Stimulated activated CD8-positive, alpha-beta memory T cell treated with anti-CD3 and anti-CD28 coated beads, Interleukin-7, amount 100 ng/mL, for 1 hour (primary cell): ENCODE measurements around the gene NPAS2.

Experiments
- DNase-seq, 2 donors: peaks; one replicate each; pipeline ENCODE4 v3.0.0-alpha.2; 2020; ENCODE audit warnings: low read depth in 2 of 2

NPAS2 gene

DNA sequence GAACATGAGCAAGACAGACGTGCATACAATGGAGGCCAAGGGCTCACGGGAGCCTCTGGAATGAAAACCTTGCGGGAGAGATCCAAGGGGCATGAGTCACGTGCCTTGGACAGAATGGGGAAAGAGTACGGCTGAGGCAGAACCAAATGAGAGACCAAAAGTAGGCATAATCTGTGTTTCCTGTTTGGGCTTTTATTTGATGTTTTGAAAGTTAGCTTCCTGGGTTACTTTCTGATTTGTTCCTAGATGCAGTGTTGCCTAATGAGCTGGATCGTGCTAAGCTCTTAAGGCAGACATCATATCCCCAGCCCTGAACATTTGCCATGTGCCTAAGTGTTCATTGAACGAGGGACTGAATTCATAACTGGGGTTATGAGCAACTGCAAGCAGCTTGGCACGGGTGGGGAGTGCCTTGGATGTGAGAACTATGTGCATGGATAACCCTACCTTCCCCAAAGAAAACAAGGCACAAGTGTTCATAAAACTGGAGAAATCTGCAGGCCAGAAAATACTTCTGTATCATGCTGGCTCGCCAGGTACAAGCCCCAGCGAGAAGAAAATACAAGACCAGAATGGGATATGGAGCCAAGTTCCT, 121.8 kb downstream of the NPAS2 start:
- DNase-seq: no peak

DNA sequence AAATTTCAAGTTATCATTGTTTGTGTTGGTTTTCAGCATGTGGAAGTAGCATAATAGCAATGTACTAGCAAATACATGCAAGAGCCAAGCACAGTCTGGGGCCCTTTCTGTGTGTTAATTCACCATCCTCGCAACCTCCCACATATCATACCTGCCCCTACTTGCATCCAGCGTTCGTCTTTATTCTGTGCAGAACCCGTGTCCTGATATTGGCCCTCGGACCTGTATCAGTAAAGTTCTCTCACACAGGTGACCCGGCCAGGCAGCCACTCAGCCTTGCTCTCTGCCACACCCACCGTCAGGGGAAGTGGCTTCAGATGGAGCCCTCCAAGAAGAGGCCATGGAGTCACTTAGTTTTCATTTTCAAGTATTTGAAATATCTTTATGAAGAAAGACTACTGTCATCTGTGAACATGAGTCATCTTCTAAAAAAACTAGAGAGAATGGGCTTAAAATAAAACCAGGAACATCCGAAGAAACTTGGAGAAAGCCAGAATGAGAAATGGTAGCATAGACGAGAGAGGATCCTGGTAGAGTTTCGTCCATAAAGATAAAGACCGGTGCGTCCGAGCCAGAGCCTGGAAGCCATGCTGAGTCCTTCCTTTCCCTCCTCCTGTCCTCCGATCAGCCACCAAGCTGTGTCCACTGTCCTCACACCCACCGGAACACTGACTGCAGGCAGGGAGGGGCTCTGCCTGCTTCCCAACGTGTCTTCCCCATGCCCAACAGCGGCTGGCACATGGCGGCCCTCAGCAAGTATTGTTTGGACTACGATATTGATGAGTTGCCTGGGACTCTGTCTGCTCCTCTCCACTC, 124.9 kb downstream of the NPAS2 start:
- DNase-seq: no peak

DNA sequence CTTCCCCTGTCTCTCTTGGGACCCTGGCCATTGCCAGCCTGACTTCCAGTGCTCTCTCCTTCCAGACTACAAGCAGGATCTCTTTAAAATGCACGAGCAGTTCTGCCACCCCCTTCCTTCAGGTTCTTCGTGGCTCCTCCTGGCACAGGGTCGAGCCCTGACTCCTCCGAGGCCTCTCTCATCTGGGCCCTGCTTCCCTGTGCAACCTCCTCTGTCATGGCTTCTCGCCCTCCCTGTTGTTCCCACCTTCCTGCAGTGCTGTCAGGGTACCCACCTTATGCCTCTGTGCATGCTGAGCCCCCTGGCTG, 125.4 kb downstream of the NPAS2 start:
- DNase-seq: no peak

DNA sequence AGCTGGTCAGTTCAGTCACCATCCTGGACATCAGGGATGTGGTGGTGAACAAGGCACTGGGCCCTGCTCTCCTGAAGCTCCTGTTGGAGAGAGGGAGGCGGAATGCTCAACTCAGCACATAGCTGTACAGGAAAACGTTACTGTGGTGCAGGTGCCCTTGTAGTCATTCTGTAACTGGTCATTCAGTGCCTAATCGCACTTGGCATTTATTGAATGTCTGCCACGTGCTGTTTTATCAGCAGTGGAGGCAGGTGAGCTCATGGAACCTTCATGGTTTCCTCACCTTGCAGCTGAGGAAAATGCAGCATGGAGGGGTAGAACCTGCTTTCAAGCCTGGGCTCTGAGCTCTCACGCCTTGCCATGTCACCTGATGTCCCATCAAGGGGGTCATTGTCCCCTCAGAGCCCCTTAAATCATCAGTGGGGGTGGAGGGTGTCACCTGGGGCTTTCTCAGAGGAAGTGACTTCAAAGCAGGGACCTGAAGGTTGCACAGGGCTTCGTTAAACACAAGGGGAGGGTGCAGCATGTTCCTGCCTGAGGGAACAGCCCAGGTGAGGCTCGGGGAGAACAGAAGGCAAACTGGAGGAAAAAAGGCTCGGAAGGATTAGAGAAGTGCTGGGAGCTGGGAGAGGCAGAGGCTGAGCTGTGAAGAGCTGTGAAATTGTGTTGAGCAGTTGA, 126.1 kb downstream of the NPAS2 start:
- no peak for DNase-seq

DNA sequence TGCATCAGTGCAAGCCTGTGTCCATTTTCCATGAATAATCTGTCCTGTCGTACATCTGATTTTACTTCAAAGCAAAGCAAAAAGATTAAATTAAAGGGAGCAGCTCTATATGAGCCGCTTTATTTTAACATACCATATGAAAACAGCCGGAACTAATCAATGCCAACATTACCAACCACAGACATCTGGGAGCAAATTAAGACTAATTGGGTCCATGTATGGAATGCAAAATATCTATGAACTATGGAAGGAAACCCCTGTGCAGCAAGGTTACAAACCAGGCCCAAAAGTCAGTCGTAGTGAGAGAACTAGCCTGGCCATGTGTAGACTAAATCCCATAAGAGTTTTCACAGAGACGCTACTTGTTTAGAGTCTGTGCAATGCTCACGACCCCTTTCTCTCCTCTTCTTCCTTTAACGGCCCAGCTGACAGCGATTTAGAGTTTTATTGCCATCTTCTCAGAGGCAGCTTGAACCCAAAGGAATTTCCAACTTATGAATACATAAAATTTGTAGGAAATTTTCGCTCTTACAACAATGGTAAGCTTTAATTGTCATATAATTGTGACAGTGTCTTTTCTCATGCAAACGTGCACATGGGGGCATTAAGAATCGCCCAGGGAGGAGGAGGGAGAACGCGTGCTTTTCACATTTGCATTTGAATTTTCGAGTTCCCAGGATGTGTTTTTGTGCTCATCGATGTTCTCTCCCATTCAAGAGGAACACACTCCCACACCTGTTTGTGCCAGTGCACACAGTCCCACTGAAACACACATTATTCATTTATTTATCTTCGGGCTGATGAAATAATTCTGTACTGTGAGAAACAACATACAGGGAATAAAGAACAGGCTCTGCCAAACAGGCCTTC, 129.2 kb downstream of the NPAS2 start:
- no peak for DNase-seq

DNA sequence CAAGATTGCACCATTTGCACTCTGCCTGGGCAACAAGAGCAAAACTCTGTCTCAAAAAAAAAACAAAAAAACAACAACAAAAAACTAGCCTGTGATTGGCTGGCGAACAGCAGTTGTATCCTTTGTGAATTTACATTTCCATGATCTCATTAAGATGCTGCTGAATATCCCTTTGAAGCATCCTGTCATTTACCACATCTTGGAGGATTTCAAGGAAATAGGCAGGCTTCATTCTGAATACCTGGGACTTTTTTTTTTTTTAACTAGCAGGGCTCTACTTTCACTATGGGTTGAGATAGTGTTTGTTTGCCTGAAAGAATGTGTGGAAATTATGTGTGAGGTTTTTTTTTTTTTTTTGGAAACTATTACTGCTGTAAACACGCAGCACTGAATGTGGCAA, 132.6 kb downstream of the NPAS2 start:
- no peak for DNase-seq

DNA sequence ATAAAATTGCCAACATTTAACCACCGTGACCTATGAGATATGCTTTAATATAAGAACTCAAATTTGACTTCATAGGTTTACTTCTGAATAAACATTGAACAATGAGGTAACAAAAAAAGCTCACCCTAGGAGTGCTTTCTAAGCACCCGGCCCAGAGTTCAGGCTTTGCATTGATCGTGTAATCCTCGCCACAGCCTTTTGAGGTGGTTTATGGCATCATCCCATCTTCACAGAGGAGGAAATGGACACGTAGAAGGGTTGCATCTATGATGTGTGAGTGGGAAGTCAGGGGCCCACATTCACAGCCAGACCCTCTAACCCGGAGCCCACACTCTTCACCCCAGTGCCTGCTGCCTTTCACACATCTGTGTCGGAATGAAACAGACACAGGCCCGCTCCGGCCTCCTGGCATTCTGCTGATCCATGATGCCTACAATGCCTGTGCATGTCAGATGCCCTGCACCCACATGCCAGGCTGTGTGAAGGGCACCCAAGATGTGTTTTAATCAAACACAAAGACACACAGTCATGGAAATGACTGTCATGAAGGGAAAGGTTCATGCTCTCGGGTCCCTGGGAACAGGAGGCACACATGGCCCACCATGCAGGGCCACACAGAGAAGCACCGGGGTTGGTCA, 133.6 kb downstream of the NPAS2 start:
- DNase-seq: no peak

DNA sequence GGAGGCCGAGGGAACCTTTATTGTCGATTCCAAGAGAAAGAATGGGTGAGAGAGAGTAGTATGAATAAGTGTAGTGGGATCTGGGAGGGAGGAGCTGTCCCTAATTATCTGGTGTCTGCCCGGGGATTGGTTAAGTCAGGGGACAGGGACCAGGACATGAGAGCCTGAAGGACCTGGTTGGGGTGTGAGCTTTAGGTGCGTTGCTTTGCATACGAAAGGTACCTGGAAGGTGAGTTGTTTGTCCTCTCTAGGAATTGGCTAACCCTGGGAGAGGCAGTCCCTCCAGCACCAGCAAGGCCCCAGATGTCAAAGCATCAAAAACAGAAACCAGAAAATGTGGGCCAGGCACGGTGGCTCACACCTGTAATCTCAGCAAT, 134.1 kb downstream of the NPAS2 start:
- DNase-seq: no peak

DNA sequence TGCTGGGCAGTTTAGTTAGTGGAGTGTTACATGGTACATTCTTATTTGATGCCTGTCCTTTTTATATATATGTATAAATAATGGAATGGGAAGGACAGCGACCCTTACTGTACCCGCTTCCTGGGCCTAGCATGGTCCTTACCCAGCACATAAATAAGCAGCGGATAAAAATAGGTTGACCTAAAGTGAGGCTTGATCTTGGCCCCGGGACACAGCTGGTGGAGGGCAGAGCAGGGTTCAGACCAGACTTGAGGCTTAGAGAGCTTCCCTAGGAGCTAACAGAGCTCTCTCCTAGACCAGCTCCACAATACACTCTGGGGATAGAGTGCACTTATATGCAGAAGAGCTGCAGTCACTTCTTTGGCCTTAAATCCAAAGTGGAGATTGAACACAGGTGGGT, 135.3 kb downstream of the NPAS2 start:
- DNase-seq: no peak

DNA sequence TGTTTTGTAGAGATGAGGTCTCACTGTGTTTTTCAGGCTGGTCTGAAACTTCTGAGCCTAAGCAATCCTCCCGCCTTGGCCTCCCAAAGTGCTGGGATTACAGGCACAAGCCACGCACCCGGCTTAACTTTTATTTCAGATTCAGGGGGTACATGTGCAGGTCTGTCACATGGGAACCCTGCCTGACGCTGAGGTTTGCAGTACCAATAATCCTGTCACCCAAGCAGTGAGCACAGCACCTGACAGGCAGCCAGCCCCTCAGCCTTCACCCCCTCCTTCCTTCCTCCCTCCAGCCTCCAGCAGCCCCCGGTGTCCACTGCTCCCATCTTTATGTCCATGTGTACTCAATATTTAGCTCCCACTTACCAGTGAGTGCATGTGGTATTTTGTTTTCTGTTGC, 136.1 kb downstream of the NPAS2 start:
- no peak for DNase-seq

DNA sequence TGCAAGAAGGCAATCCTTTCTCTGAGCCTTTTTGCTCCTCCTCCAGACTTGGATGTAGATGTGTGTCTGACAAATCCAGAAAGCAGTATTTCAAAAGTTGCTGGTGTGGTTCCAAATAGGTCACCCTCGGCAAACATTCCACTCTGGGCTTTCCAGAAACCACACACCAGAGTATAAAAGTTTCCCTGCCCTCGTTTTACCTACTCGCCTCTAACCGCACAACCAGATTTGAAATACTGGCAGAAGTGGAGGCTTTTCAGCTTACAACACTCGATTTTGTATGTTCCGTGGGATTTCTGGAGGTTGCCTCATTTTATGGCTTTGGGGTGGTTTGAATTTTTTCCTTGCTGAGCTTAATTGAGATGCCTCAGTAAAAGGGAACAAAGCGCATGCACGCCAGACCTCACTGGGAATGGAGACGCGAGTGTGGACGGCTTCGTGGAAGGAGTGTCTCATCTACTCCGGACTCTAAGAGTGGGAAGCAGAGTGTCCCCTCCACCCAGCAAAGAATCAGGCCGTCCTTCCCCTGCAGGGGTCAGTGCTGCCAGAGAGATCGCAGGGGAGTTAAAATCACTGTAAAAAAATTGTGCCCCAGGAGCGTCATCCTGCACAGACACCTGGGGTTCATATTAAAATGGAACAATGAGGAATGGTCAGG, 138.2 kb downstream of the NPAS2 start:
- no peak for DNase-seq

DNA sequence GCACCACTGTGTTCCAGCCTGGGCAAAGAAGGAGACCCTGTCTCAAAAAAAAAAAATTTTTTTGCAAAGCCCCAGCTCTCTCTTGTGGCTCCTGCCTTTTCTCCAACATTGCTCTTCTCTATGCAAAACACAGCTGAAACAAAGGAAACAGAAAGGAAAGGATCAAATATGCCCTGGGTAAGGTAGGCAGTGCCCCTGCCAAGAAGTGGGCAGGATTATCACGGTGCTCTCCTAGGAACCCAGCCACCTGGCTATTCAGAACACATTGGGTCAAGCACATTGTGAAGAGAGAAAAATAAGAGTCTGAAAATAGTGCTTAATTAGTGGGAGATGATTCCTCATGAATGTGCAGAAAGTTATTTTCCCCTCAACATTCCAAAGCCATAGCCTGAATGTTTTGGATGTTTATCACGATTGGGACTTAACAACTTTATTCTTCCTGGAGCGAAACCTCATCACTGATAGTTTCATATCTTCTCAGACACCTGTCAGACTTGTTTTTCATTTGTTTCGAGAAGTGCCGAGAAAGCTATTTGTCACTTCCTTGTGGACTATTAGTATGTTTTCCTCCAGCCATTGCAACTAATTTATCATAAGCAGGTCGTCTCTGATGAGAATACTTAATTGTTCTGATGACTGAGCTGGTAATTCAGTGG, 139.4 kb downstream of the NPAS2 start:
- DNase-seq: no peak

DNA sequence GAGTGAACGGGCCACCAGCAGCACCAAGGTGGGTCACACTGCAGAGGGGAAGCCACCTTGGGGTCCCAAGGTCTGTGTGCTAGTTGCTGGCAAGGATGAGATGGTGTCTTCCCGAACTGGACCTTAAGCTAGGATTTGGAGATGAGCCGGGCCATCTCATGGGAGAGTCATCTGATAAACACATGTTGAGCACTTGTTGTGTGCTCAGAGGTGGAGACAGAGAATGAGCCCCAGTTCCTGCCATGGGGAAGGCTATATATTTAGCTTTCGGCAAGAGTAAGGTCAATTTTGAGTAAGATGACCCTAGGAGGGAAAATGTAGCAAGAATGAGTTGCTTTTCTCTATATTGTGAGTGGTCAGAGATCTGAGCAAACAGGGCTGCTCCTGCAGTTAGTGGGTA, 140.7 kb downstream of the NPAS2 start:
- no peak for DNase-seq

DNA sequence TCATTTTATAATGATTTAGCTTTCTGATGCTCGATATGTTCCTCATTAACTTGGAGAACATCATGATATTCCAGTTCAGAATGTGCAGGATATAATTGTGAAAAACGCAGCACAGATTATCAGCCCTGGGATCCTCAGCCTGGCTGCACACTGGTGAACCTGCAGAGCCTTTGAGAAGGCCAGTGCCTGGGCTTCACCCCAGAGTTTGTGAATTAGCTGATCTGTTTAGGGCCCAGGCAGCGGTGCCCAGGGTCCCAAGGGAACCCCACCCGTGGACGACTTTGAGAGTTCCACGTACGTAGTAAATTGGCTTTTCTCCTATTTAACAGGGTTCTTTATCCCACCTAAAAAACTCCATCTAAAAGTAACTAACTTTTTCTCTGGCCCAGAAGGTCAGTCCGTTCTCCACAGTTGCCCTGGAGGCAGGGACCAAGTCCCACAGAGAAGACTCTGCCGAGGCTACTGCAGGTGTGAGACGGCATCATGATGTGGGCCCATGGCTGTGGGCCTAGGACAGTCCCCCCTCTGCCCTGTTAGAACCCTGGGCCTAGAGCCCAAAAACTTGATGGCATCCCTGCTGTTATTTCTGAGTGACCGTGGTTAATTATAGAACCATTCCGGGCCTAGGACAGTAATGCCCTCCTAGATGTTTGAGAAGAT, 142.6 kb downstream of the NPAS2 start:
- no peak for DNase-seq

DNA sequence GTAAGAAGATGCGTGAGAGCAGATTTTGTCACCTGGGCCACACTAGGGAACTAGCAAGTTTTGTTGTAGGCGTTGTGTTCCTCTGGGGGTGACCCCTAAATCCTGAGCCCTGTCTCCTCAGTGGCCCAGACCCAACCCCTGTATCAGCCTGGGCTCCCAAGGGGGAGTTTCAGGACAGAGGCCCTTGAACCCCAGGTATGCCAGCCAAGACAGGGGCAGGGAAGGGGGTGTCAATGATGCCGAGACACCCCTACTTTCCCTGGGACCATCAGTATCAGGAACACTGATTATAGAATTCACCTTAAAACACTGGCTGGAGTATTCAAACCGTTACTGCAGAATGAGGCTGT, 143.1 kb downstream of the NPAS2 start:
- DNase-seq: no peak

DNA sequence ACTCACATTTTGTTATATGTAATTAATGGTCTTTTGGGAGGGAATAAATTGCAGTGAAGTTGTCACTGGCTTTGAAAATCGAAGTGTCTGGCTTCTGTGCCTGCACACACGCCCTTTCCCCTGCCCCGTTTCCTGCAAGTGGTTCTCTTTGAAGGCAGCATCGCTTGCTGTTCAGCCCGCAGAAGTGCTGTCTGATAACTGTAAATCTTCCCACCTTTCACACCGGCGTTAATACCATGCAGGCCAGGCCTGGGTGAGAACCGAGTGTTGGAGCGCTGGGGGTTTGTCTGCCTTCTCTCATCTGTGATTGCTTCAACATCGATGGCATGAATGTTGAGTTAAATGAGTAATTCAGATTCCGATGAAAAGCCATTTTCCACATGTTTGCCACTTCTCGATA, 144.3 kb downstream of the NPAS2 start:
- DNase-seq: no peak

DNA sequence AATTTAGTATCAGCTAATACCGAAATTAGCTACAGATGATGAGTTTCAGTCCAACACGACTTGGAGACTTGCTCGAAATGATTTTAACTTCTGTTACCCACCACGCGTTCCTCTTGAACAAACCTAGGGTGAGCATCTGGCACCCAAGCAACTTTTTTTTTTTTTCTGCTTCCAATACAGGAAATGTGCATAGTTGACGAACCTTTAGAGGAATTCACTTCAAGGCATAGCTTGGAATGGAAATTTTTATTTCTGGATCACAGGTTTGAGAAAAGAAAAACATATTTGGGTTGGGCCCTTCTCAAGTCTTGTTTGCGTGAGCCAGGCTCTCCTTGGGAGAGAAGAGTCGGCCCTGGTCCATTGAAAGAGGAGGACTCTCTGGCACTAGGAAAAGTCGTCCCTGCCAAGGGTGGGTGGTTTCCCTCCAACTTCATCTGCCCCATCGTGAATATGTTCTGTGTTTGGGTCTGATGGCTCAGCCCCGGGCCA, 144.8 kb downstream of the NPAS2 start:
- no peak for DNase-seq

DNA sequence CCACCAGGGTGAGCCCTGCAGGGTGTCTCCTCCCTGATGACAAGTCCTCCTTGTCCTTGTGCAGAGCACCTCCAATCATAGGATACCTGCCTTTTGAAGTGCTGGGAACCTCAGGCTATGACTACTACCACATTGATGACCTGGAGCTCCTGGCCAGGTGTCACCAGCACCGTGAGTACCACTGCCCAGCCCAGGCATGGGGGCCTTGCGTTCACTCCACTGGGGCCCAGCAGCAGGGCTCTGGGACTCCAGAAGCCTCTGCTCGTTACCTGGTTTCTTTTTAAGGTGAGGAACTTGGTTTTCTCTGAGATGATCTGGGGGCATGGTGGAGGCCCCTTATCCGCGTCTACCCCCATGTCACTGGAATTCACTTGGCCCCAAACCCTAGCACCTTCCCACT, 145.7 kb downstream of the NPAS2 start:
- DNase-seq: no peak

DNA sequence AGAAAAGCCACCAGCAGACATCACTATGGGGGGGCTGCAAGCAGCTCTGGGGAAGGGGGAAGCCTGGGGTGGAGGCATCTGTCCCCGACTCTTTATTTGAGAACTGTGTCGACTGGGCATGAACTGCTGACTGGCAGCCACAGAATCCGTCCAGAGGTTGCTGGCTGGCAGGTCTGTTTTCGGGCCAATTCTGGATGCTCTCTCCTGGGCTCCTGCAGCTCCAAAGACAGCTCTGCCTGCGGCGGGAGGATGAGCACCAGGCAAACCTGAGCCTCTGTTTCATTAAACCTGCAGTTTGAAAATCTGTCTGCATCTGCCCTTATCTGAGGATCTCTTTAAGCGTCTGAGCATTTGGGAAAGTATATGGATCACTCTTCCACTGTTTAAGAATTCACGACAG, 147.8 kb downstream of the NPAS2 start:
- DNase-seq: no peak
